ENCODE results near the gene NOL6. TPM values are rescaled to one million over a fixed set of nuclear protein-coding genes. Genes with fewer than 3 reads are reported as not detected.
"Not testable (repeated sequence)": the region's sequence is repeated elsewhere in the genome, so short reads cannot be mapped to it uniquely, and the experiment has no call there.

Gene NOL6
- total RNA-seq, 1 experiment from 2014 or later, result 49.6 TPM

DNA sequence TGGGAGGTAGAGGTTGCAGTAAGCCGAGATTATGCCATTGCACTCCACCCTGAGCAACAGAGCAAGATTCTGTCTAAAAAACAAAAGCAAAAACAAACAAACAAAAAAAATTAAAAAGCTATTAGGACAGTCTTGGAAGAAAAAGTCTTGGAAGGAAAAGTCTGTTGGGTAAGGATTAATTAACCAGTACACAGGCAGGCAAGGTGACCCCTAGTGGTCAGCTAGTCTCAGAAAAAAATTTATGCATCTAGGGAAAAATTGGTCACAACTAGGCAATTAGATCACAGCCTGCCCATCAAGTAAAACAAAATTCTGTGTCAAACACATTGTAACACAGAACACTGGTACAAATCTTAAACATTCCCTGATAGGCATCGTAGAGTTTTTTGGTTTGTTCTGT, 43.6 kb upstream of the NOL6 start:
- ChIA-PET CTCF (interaction anchor here (0.6 kb wide), 1 partner anchor 112 kb away, joined by 3 read pairs; no protein-coding TSS in a partner anchor), POLR2A (ENCODE audit: low non-redundant PET) (no interaction called here)
- H3K36me3 ChIP-seq (ENCODE audit: insufficient read depth, low read length, poor library complexity, severe bottlenecking), result no peaks in the 10 kb centered on the region
- peak; percentile 63 for DNase-seq (ENCODE audit: low spot score)
- no peak overlapping the region for H3K27ac ChIP-seq (ENCODE audit: low read depth, low read length, poor library complexity, severe bottlenecking)
- intact Hi-C loops (cut with micrococcal nuclease; ENCODE audit: unreplicated experiment), result no loop called here
- TF ChIP-seq EZH2 (IDR thresholded peaks at IDR 0.05; ENCODE audit: borderline replicate concordance, low read depth, low read length, poor library complexity, severe bottlenecking), result no peak
- TF ChIP-seq, protein P1, sequence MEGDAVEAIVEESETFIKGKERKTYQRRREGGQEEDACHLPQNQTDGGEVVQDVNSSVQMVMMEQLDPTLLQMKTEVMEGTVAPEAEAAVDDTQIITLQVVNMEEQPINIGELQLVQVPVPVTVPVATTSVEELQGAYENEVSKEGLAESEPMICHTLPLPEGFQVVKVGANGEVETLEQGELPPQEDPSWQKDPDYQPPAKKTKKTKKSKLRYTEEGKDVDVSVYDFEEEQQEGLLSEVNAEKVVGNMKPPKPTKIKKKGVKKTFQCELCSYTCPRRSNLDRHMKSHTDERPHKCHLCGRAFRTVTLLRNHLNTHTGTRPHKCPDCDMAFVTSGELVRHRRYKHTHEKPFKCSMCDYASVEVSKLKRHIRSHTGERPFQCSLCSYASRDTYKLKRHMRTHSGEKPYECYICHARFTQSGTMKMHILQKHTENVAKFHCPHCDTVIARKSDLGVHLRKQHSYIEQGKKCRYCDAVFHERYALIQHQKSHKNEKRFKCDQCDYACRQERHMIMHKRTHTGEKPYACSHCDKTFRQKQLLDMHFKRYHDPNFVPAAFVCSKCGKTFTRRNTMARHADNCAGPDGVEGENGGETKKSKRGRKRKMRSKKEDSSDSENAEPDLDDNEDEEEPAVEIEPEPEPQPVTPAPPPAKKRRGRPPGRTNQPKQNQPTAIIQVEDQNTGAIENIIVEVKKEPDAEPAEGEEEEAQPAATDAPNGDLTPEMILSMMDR (conservative IDR thresholded peaks at IDR 0.05; ENCODE audit: low read depth, low read length), result peak; percentile 62
- no peaks in the 10 kb centered on the region for H3K4me1 ChIP-seq (ENCODE audit: insufficient read depth, low read length, poor library complexity, severe bottlenecking)
- H3K4me3 ChIP-seq (ENCODE audit: low read depth, low read length, poor library complexity, severe bottlenecking), result no peak overlapping the region
- no peaks in the 10 kb centered on the region for H3K9me3 ChIP-seq (ENCODE audit: low read depth, low read length, poor library complexity, severe bottlenecking)
- no TSS peak for BruUV-seq (replicated peaks)
- H3K27me3 ChIP-seq (replicated peaks; ENCODE audit: insufficient read depth, low read depth, low read length, poor library complexity), result peaks cover 9% of the 10 kb centered on the region

DNA sequence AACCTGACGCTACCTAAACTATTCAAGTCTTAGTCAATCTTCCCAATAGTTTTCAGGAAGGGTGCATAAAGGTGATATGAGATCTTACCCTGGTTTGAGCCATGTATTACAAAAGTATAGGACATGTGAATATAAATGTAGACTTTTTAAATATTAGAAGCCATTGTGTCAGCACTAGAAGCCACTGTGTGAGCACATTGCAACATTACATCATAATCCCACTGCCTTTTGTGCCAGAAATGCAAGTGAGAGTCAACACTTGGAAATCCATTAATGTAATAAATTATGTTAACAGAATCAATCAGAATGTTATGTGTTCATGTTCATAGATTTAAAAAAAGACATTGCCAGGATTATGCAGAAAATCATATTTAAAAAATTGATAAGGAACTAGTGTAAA, 42.7 kb upstream of the NOL6 start:
- POLR2A ChIA-PET (ENCODE audit: low non-redundant PET), result not testable (repeated sequence)

DNA sequence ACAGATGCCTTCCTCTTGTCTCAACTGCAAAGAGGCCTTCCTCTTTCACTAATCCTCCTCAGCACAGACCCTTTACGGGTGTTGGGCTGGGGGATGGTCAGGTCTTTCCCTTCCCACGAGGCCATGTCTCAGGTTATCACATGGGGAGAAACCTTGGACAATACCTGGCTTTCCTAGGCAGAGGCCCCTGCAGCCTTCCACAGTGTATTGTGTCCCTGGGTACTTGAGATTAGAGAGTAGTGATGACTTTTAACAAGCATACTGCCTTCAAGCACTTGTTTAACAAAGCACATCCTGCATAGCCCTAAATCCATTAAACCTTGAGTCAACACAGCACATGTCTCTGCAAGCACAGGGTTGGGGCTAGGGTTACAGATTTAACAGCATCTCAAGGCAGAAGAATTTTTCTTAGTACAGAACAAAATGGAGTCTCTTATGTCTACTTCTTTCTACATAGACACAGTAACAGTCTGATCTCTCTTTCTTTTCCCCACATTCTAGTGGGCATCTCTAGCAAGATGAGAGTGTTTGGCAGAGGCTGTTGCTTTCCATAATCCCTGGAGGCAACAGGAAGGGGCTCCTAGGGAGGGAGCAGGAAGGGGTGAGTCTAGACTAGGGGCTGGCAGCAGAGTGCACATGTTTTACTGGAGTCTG, 41.7 kb upstream of the NOL6 start:
- CTCF ChIA-PET; H3K27me3 ChIP-seq (replicated peaks; ENCODE audit: insufficient read depth, low read depth, low read length, poor library complexity); POLR2A ChIA-PET (ENCODE audit: low non-redundant PET); H3K4me3 ChIP-seq (ENCODE audit: low read depth, low read length, poor library complexity, severe bottlenecking); BruUV-seq (replicated peaks); intact Hi-C loops (cut with micrococcal nuclease; ENCODE audit: unreplicated experiment); H3K9me3 ChIP-seq (ENCODE audit: low read depth, low read length, poor library complexity, severe bottlenecking); H3K27ac ChIP-seq (ENCODE audit: low read depth, low read length, poor library complexity, severe bottlenecking); H3K4me1 ChIP-seq (ENCODE audit: insufficient read depth, low read length, poor library complexity, severe bottlenecking); H3K36me3 ChIP-seq (ENCODE audit: insufficient read depth, low read length, poor library complexity, severe bottlenecking); DNase-seq (ENCODE audit: low spot score): not testable (repeated sequence)

More for the DNA sequence above, 42.7 kb upstream of the NOL6 start:
- H3K36me3 ChIP-seq (ENCODE audit: insufficient read depth, low read length, poor library complexity, severe bottlenecking); CTCF ChIA-PET; H3K9me3 ChIP-seq (ENCODE audit: low read depth, low read length, poor library complexity, severe bottlenecking); BruUV-seq (replicated peaks); intact Hi-C loops (cut with micrococcal nuclease; ENCODE audit: unreplicated experiment); H3K4me3 ChIP-seq (ENCODE audit: low read depth, low read length, poor library complexity, severe bottlenecking); H3K27me3 ChIP-seq (replicated peaks; ENCODE audit: insufficient read depth, low read depth, low read length, poor library complexity); H3K4me1 ChIP-seq (ENCODE audit: insufficient read depth, low read length, poor library complexity, severe bottlenecking); H3K27ac ChIP-seq (ENCODE audit: low read depth, low read length, poor library complexity, severe bottlenecking); DNase-seq (ENCODE audit: low spot score): not testable (repeated sequence)

DNA sequence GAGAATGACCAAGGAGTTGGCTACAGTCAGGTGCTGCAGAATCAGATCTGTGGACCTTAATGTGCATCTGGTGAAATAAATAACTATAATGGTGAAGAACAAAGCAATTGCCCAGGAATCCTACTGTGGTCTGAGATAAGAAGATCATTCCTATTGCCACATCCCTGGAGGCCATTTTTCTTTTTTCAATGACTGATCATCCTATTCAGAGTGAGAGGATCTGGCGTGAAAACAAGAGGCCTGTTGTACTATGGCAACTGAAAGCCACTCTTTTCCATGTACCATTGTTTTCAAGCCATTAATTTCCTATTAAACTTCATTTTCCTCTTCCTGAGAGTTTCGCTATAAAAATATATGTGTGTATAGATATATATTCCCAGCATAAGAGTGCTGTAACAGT, 38.8 kb upstream of the NOL6 start:
- H3K27ac ChIP-seq (ENCODE audit: low read depth, low read length, poor library complexity, severe bottlenecking); intact Hi-C loops (cut with micrococcal nuclease; ENCODE audit: unreplicated experiment); DNase-seq (ENCODE audit: low spot score); POLR2A ChIA-PET (ENCODE audit: low non-redundant PET); CTCF ChIA-PET; H3K9me3 ChIP-seq (ENCODE audit: low read depth, low read length, poor library complexity, severe bottlenecking); H3K27me3 ChIP-seq (replicated peaks; ENCODE audit: insufficient read depth, low read depth, low read length, poor library complexity); H3K36me3 ChIP-seq (ENCODE audit: insufficient read depth, low read length, poor library complexity, severe bottlenecking); H3K4me1 ChIP-seq (ENCODE audit: insufficient read depth, low read length, poor library complexity, severe bottlenecking); H3K4me3 ChIP-seq (ENCODE audit: low read depth, low read length, poor library complexity, severe bottlenecking); BruUV-seq (replicated peaks): not testable (repeated sequence)

DNA sequence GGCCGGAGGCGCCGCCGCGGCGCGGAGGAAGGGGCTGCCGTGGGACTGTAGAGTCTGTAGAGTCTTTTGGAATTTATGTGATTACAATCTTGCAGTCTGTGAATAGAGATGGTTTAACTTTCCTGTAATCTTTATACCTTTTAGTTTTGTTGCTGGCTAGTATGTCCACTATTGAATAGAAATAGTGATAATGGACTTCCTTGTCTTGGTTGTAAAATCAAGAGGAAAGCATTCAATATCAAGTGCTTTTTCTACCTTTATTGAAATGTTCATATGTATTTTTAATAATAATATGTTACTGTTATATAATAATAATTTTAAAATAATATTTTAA, 37.4 kb upstream of the NOL6 start:
- TSS peak; percentile 86 for BruUV-seq (replicated peaks)

More for the DNA sequence above, 37.4 kb upstream of the NOL6 start:
- H3K36me3 ChIP-seq (ENCODE audit: insufficient read depth, low read length, poor library complexity, severe bottlenecking); H3K9me3 ChIP-seq (ENCODE audit: low read depth, low read length, poor library complexity, severe bottlenecking); DNase-seq (ENCODE audit: low spot score); POLR2A ChIA-PET (ENCODE audit: low non-redundant PET); intact Hi-C loops (cut with micrococcal nuclease; ENCODE audit: unreplicated experiment); H3K27me3 ChIP-seq (replicated peaks; ENCODE audit: insufficient read depth, low read depth, low read length, poor library complexity); H3K4me1 ChIP-seq (ENCODE audit: insufficient read depth, low read length, poor library complexity, severe bottlenecking): not testable (repeated sequence)
- CTCF ChIA-PET, result interaction anchor here (0.6 to 1.5 kb wide), 3 partner anchors 58 to 486 kb away, joined by 3 read pairs; partner anchors contain the start of genes DNAJA1 and NFX1
- Histone ChIP-seq H3K4me3 (ENCODE audit: low read depth, low read length, poor library complexity, severe bottlenecking) (peak overlapping the region; percentile 51), H3K27ac (ENCODE audit: low read depth, low read length, poor library complexity, severe bottlenecking) (peak overlapping the region; percentile 92)

All from A673 (cell line).